Measurements from ENCODE around the gene GRM8. TPM values are rescaled to one million over a fixed set of nuclear protein-coding genes. Genes with fewer than 3 reads are reported as not detected.
A peak's percentile ranks its signal among the peaks of the same experiment; 100 is the strongest.

Gene GRM8
- polyA plus RNA-seq, 1 donor (not counting 4 experiments of a cell fraction or from before 2014, with no cell fraction given), result not detected

- FAIRE-seq (peak; percentile 53), DNase-seq (ENCODE audit: low read depth, low spot score) (peak; percentile 62)
- peak overlapping the region; percentile 49 for H3K4me2 ChIP-seq (ENCODE audit: control insufficient read depth, extremely low read depth, insufficient read depth, low read depth, low read length)
Measured at GRCh38 chr7:126698446-126698845, 554.3 kb downstream of the GRM8 start.

GRCh38 chr7:126696256-126697038, 556.3 kb downstream of the GRM8 start:
- FAIRE-seq, result no peak
- Histone ChIP-seq H3K36me3 (ENCODE audit: control insufficient read depth in 2 of 2, extremely low read depth in 1 of 2, insufficient read depth in 2 of 2, low read length in 2 of 2) (no peaks in the 10 kb centered on the region), H3K27ac (ENCODE audit: control insufficient read depth, insufficient read depth, low read length) (no peak overlapping the region), H3K79me2 (ENCODE audit: control insufficient read depth, insufficient read depth, low read length) (no peaks in the 10 kb centered on the region), H3K27me3 (ENCODE audit: control insufficient read depth, extremely low read depth, insufficient read depth, low read length) (no peaks in the 10 kb centered on the region), H3K4me3 (ENCODE audit: control insufficient read depth in 2 of 3, extremely low read depth in 1 of 3, insufficient read depth in 2 of 3, low read depth in 1 of 3, low read length in 3 of 3) (no peak overlapping the region), H3K4me1 (ENCODE audit: control insufficient read depth, extremely low read depth, insufficient read depth, low read length) (peaks cover 37% of the 10 kb centered on the region), H3K9me1 (ENCODE audit: control insufficient read depth, extremely low read depth, insufficient read depth, low read length) (no peaks in the 10 kb centered on the region), H2AFZ (ENCODE audit: control insufficient read depth, low read length) (no peak overlapping the region), H4K20me1 (ENCODE audit: control insufficient read depth, extremely low read depth, insufficient read depth, low read length) (no peaks in the 10 kb centered on the region), H3K9me3 (ENCODE audit: control insufficient read depth, low read depth, low read length) (no peaks in the 10 kb centered on the region), H3K4me2 (ENCODE audit: control insufficient read depth, extremely low read depth, insufficient read depth, low read depth, low read length) (no peak overlapping the region), H3K9ac (ENCODE audit: control insufficient read depth, extremely low read depth, insufficient read depth, low read length) (no peak overlapping the region)
- TF ChIP-seq CTCF (optimal IDR thresholded peaks at IDR 0.05 in 1 of 3, IDR thresholded peaks at IDR 0.05 in 1 of 3, conservative IDR thresholded peaks at IDR 0.05 in 1 of 3; ENCODE audit: extremely low read depth in 1 of 3, insufficient read depth in 2 of 3, low read length in 3 of 3) (no peak), EZH2 (IDR thresholded peaks at IDR 0.05; ENCODE audit: low read length) (no peak)
- dilution Hi-C loops (cut with MboI; ENCODE audit: extremely low pct_ligation_motif_present, low sequenced_read_pairs), result no loop called here
- DNase-seq (ENCODE audit: low read depth, low spot score), result no peak

More at GRCh38 chr7:126698446-126698845, 554.3 kb downstream of the GRM8 start:
- Histone ChIP-seq H4K20me1 (ENCODE audit: control insufficient read depth, extremely low read depth, insufficient read depth, low read length) (no peaks in the 10 kb centered on the region), H3K27ac (ENCODE audit: control insufficient read depth, insufficient read depth, low read length) (peak overlapping the region; percentile 45), H3K9me3 (ENCODE audit: control insufficient read depth, low read depth, low read length) (no peaks in the 10 kb centered on the region), H3K36me3 (ENCODE audit: control insufficient read depth in 2 of 2, extremely low read depth in 1 of 2, insufficient read depth in 2 of 2, low read length in 2 of 2) (no peaks in the 10 kb centered on the region), H3K9me1 (ENCODE audit: control insufficient read depth, extremely low read depth, insufficient read depth, low read length) (no peaks in the 10 kb centered on the region), H3K4me3 (ENCODE audit: control insufficient read depth in 2 of 3, extremely low read depth in 1 of 3, insufficient read depth in 2 of 3, low read depth in 1 of 3, low read length in 3 of 3) (no peak overlapping the region), H3K4me1 (ENCODE audit: control insufficient read depth, extremely low read depth, insufficient read depth, low read length) (peaks cover 44% of the 10 kb centered on the region), H3K79me2 (ENCODE audit: control insufficient read depth, insufficient read depth, low read length) (no peaks in the 10 kb centered on the region), H2AFZ (ENCODE audit: control insufficient read depth, low read length) (no peak overlapping the region), H3K27me3 (ENCODE audit: control insufficient read depth, extremely low read depth, insufficient read depth, low read length) (no peaks in the 10 kb centered on the region), H3K9ac (ENCODE audit: control insufficient read depth, extremely low read depth, insufficient read depth, low read length) (no peak overlapping the region)
- TF ChIP-seq EZH2 (IDR thresholded peaks at IDR 0.05; ENCODE audit: low read length) (no peak), CTCF (optimal IDR thresholded peaks at IDR 0.05 in 1 of 3, IDR thresholded peaks at IDR 0.05 in 1 of 3, conservative IDR thresholded peaks at IDR 0.05 in 1 of 3; ENCODE audit: extremely low read depth in 1 of 3, insufficient read depth in 2 of 3, low read length in 3 of 3) (no peak)
- dilution Hi-C loops (cut with MboI; ENCODE audit: extremely low pct_ligation_motif_present, low sequenced_read_pairs), result no loop called here
